Astrocyte of the spinal cord (primary cell): Measurements from ENCODE around the gene MTMR2.
A peak's percentile ranks its signal among the peaks of the same experiment; 100 is the strongest.

Experiments used
- DNase-seq: peaks from one replicate; pipeline ENCODE4 v3.0.0; 2011; ENCODE audit warnings: low read depth, low spot score
- H3K4me3 ChIP-seq: 2 replicates; pipeline ENCODE4 v1.5.1; 2011; ENCODE audit warnings: low read depth, mild to moderate bottlenecking, low read length, moderate library complexity
- CTCF ChIP-seq: IDR thresholded peaks from 2 replicates; pipeline ENCODE4 v1.5.1; 2012; ENCODE audit warnings: low read depth, mild to moderate bottlenecking, low read length, inconsistent platforms
- in situ Hi-C: cut with HindIII; loops from 2 replicates; pipeline ENCODE4 v1.10.0; 2017; ENCODE audit warnings: low sequenced_read_pairs

MTMR2 gene

GRCh38 chr11:95923728-95924413, at the start of gene MTMR2:
Gene MTMR2 (minus strand): TSS chr11:95924107. CDS start chr11:95923954, 153 bp downstream.
- DNase-seq: peak; percentile 77
- TF ChIP-seq CTCF: no peak
- in situ Hi-C loops: no loop called here
- H3K4me3 ChIP-seq: peak within 1 kb of the TSS; percentile 85

GRCh38 chr11:95972060-95972459, 48.2 kb upstream of the MTMR2 start:
- no peak for DNase-seq
- H3K4me3 ChIP-seq: no peak overlapping the region
- in situ Hi-C loops: no loop called here
- no peak for TF ChIP-seq CTCF

DNA sequence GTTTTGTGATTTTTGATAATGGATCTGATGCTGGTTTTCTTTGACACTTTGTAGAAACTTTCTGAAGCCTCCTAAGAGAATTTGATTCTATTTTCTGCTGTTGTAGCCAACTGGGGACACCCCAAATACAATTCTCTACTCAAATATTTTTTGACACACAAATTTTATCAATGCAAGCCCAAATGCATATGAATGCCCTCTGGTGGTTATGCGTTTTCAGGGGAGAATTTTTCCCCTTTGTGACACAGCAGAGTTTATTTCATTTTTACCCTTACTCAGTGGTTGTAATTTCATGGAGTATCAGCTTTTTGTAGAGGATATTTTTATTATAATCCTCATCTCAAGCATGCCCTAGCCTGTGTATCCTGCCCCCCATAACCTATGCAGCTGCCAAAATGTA, 44.7 kb upstream of the MTMR2 start:
- DNase-seq: peak; percentile 24
- TF ChIP-seq CTCF: peak; percentile 40
- in situ Hi-C loops: no loop called here
- H3K4me3 ChIP-seq: no peak overlapping the region

- no peak overlapping the region for H3K4me3 ChIP-seq
- no peak for DNase-seq
- TF ChIP-seq CTCF: no peak
- in situ Hi-C loops: no loop called here
Observed at GRCh38 chr11:95964281-95964680, 40.4 kb upstream of the MTMR2 start.

- DNase-seq: no peak
- in situ Hi-C loops: no loop called here
- no peak overlapping the region for H3K4me3 ChIP-seq
- no peak for TF ChIP-seq CTCF
Observed at GRCh38 chr11:95961758-95962157, 37.9 kb upstream of the MTMR2 start.

DNA sequence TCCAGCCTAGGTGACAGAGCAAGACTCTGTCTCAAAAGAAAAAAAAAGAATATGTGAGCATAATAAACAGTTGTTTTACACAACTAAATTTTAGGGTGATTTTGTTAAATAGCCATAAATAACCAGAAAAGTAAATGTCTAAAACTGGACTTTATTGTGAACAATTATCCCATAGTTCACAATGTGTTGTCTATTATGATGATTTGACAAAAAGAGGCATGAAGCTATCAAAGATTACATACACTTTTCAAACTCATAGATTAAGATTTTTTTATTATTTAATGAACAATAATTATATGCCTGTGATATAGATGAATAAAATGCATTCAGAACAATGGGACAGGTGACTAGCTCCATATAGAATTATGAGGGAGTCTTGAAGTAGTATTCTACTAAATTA, 27.0 kb upstream of the MTMR2 start:
- in situ Hi-C loops: no loop called here
- no peak for TF ChIP-seq CTCF
- DNase-seq: no peak
- no peak overlapping the region for H3K4me3 ChIP-seq
